K562 (cell line): ENCODE results near the gene DPP8. TPM values are rescaled to one million over a fixed set of nuclear protein-coding genes. Genes with fewer than 3 reads are reported as not detected.
A peak's percentile ranks its signal among the peaks of the same experiment; 100 is the strongest.

Experiments
- ATAC-seq: fragments of 200-7000 bp; cut with Tn5 transposase; 3 replicates; pipeline ENCODE4 v1.9.1; 2020; ENCODE audit warnings: moderate library complexity
- BruUV-seq: library from RNA; stranded (reverse); fragments of 400-500 nt; replicated peaks from 2 replicates; lab custom pipeline; 2021; lab: Mats Ljungman, UMichigan
- CTCF ChIA-PET: fragments of 300-600 bp; formaldehyde crosslinking; extraction: SDS; loops from one replicate; lab custom pipeline; 2021; ENCODE audit warnings: low intra/inter-chr PET ratio; lab: Yijun Ruan, JAX
- POLR2A ChIA-PET: fragments of 300-600, 350-650 bp; sonication (Branson Sonifier 250); formaldehyde crosslinking; extraction: SDS; loops from one replicate; lab custom pipeline; 2021; ENCODE audit warnings: antibody characterized with exemption, inconsistent platforms; lab: Yijun Ruan, JAX
- DNase-seq, 4 experiments: peaks; one replicate each; pipeline versions ENCODE4 v3.0.0 to v3.0.0-alpha.2; 2011 to 2018; ENCODE audit warnings: low spot score in 3 of 4, mixed read lengths in 3 of 4; ENCODE audit errors: extremely low read depth in 1 of 4
- FAIRE-seq: peaks from 2 replicates; lab custom pipeline; 2011; peaks lifted over from hg19 to GRCh38; lab: Jason Lieb, UNC
- H2AFZ ChIP-seq: 2 replicates; pipeline ENCODE4 v1.6.0; 2011; ENCODE audit warnings: low read depth, low read length, control low read depth, inconsistent platforms
- H3K27ac ChIP-seq: fragments of 200-600 bp; 3 replicates; pipeline ENCODE4 v1.8.0; 2011; ENCODE audit warnings: low read depth, mild to moderate bottlenecking, control low read depth, inconsistent platforms, low read length, moderate library complexity, mixed read lengths; ENCODE audit errors: extremely low read depth
- H3K27me3 ChIP-seq, 2 experiments: fragments of 300-600 bp in 1 of 2; 2 replicates in 1 of 2; 3 replicates in 1 of 2; pipeline versions ENCODE4 v1.6.0 to v1.8.0; 2011; ENCODE audit warnings: inconsistent platforms in 2 of 2, low read length in 2 of 2, mild to moderate bottlenecking in 1 of 2, mixed read lengths in 1 of 2, moderate library complexity in 1 of 2; ENCODE audit not compliant: control insufficient read depth in 2 of 2, insufficient read depth in 2 of 2
- H3K36me3 ChIP-seq: fragments of 300-600 bp; 3 replicates; pipeline ENCODE4 v1.8.0; 2011; ENCODE audit warnings: mild to moderate bottlenecking, low read length, inconsistent platforms; ENCODE audit not compliant: control insufficient read depth, insufficient read depth
- H3K4me1 ChIP-seq, 2 experiments: fragments of 200-600 bp in 1 of 2; replicated peaks in 1 of 2; 2 replicates in 1 of 2; 3 replicates in 1 of 2; pipeline versions ENCODE4 v1.5.1 to v1.8.0; 2011; ENCODE audit warnings: inconsistent platforms in 2 of 2, low read length in 2 of 2, mild to moderate bottlenecking in 1 of 2, mixed read lengths in 1 of 2, moderate library complexity in 1 of 2; ENCODE audit not compliant: control insufficient read depth in 2 of 2, insufficient read depth in 2 of 2
- H3K4me2 ChIP-seq: 2 replicates; pipeline ENCODE4 v1.6.1; 2011; ENCODE audit warnings: low read length, control low read depth, inconsistent platforms, mixed read lengths; ENCODE audit not compliant: insufficient read depth
- H3K4me3 ChIP-seq: fragments of 200-600 bp; sonication (generic), shearing (Covaris generic); 2 replicates; pipeline ENCODE4 v1.5.1; 2016; ENCODE audit warnings: control low read depth, inconsistent platforms
- H3K79me2 ChIP-seq: fragments of 200-600 bp; 3 replicates; pipeline ENCODE4 v1.8.0; 2011; ENCODE audit warnings: low read length, inconsistent platforms; ENCODE audit not compliant: control insufficient read depth, insufficient read depth
- H3K9ac ChIP-seq, 2 experiments: 2 replicates each; pipeline versions ENCODE4 v1.6.0 to v1.6.1; 2011; ENCODE audit warnings: low read depth in 2 of 2, low read length in 2 of 2, control low read depth in 1 of 2, inconsistent platforms in 1 of 2, mild to moderate bottlenecking in 1 of 2, mixed read lengths in 1 of 2; ENCODE audit not compliant: insufficient read depth in 1 of 2
- H3K9me1 ChIP-seq: one replicate; pipeline ENCODE4 v1.6.0; 2011; ENCODE audit warnings: inconsistent platforms, mild to moderate bottlenecking, low read length, moderate library complexity; ENCODE audit not compliant: control insufficient read depth, insufficient read depth
- H3K9me3 ChIP-seq: replicated peaks from 2 replicates; pipeline ENCODE4 v1.5.1; 2011; ENCODE audit warnings: low read depth, low read length, inconsistent platforms; ENCODE audit not compliant: control insufficient read depth, insufficient read depth
- H4K20me1 ChIP-seq: replicated peaks from 2 replicates; pipeline ENCODE4 v1.6.1; 2011; ENCODE audit warnings: low read length, inconsistent platforms, mixed read lengths; ENCODE audit not compliant: control insufficient read depth, insufficient read depth
- ATF7 ChIP-seq: fragments of 450-650 bp; IDR thresholded peaks from 2 replicates; pipeline ENCODE4 v1.7.1; 2014; ENCODE audit warnings: mild to moderate bottlenecking, moderate library complexity
- C11orf30 ChIP-seq: fragments of 450-650 bp; IDR thresholded peaks from 2 replicates; pipeline ENCODE4 v1.6.1; 2016; ENCODE audit warnings: low read depth, mild to moderate bottlenecking
- CC2D1A ChIP-seq: fragments of 450-650 bp; IDR thresholded peaks from 2 replicates; pipeline ENCODE4 v1.6.1; 2017; ENCODE audit warnings: mild to moderate bottlenecking
- CTCF ChIP-seq, 3 experiments: IDR thresholded peaks in 2 of 3; conservative IDR thresholded peaks in 1 of 3; 2 replicates each; pipeline ENCODE4 v1.5.1; 2011 to 2012; ENCODE audit warnings: low read length in 3 of 3, mild to moderate bottlenecking in 3 of 3, control low read depth in 2 of 3, improper control_type of control experiment in 1 of 3, inconsistent platforms in 1 of 3, low read depth in 1 of 3, mixed read lengths in 1 of 3, moderate library complexity in 1 of 3; ENCODE audit not compliant: insufficient read depth in 2 of 3
- HNRNPL ChIP-seq: fragments of 200-400 bp; formaldehyde crosslinking; IDR thresholded peaks from 2 replicates; pipeline ENCODE4 v1.6.1; 2017; ENCODE audit warnings: low read depth, mild to moderate bottlenecking, low read length
- KDM2B ChIP-seq: fragments of 250-450 bp; sonication (Bioruptor Pico); IDR thresholded peaks from 2 replicates; pipeline ENCODE4 v1.8.0; 2021; ENCODE audit warnings: mild to moderate bottlenecking, moderate library complexity
- KLF16 ChIP-seq: IDR thresholded peaks from 2 replicates; pipeline ENCODE4 v1.6.1; 2016; ENCODE audit warnings: antibody characterized with exemption
- NFIC ChIP-seq: fragments of 450-650 bp; IDR thresholded peaks from 2 replicates; pipeline ENCODE4 v1.6.1; 2017; ENCODE audit warnings: mild to moderate bottlenecking, inconsistent platforms
- PPARD ChIP-seq: fragments of 250-450 bp; sonication (Bioruptor Pico); IDR thresholded peaks from 2 replicates; pipeline ENCODE4 v1.8.0; 2022; ENCODE audit warnings: inconsistent platforms, mild to moderate bottlenecking, moderate library complexity
- RAD21 ChIP-seq, 2 experiments: fragments of 250-450 bp in 1 of 2; fragments of 450-650 bp in 1 of 2; sonication (Bioruptor Pico) in 1 of 2; formaldehyde crosslinking in 1 of 2; IDR thresholded peaks in 1 of 2; conservative IDR thresholded peaks in 1 of 2; 2 replicates each; pipeline versions ENCODE4 v1.4.0 to v1.8.0; 2020 to 2022; ENCODE audit warnings: mild to moderate bottlenecking in 2 of 2, moderate library complexity in 1 of 2
- SMC3 ChIP-seq: conservative IDR thresholded peaks from 2 replicates; pipeline ENCODE4 v1.6.1; 2011; ENCODE audit warnings: low read depth, low read length, improper control_type of control experiment; ENCODE audit not compliant: insufficient read depth
- ZBTB7A ChIP-seq: IDR thresholded peaks from 2 replicates; pipeline ENCODE4 v1.6.1; 2011; ENCODE audit warnings: low read depth, mild to moderate bottlenecking, low read length, moderate library complexity, borderline replicate concordance; ENCODE audit not compliant: control insufficient read depth
- ZKSCAN1 ChIP-seq: fragments of 150-350 bp; IDR thresholded peaks from 2 replicates; pipeline ENCODE4 v1.6.1; 2016; ENCODE audit warnings: low read depth, low read length
- ZNF830 ChIP-seq: fragments of 250-450 bp; sonication (Bioruptor Pico); IDR thresholded peaks from 2 replicates; pipeline ENCODE4 v1.5.0; 2021; ENCODE audit warnings: mild to moderate bottlenecking
- WGBS: fragments of 100-300 bp; shearing (Covaris generic); methylation state at CpG from one replicate; pipeline ENCODE4 v1.1.6; 2016; ENCODE audit warnings: low coverage, mixed read lengths; ENCODE audit not compliant: insufficient coverage; ENCODE audit errors: missing lambda C conversion rate; 5-methylcytosine and 5-hydroxymethylcytosine counted together
- in situ Hi-C: fragments of 300-500 bp; cut with MboI; formaldehyde crosslinking; loops from 4 replicates; pipeline ENCODE4 v1.15.0; 2018; ENCODE audit warnings: inconsistent platforms, mixed read lengths
- intact Hi-C: fragments of 100-400 bp; cut with micrococcal nuclease; formaldehyde crosslinking; loops from 2 replicates; pipeline ENCODE4 v1.14.2; 2022
- polyA plus RNA-seq, 8 experiments: library from polyadenylated mRNA; depleted of rRNA in 4 of 8; stranded (reverse) in 5 of 8; unstranded in 3 of 8; fragments of >200 nt; fragmentation: Nextera tagmentation in 2 of 8; fragmentation: Illumina TruSeq in 1 of 8; extraction: Ambion mirVana in 2 of 8; extraction: Trizol in 1 of 8; gene quantifications; 2 replicates each; pipeline versions ENCODE4 v1.2.1 to v1.2.3, GENCODE V29; 2011 to 2014; ENCODE audit warnings: inconsistent platforms in 1 of 8, missing spikeins in 1 of 8
- total RNA-seq, 7 experiments: library from RNA; depleted of rRNA in 6 of 7; stranded (reverse); fragments of >200 nt in 6 of 7; fragmentation: Illumina TruSeq in 2 of 7; extraction: Trizol in 2 of 7; gene quantifications; 2 replicates each; pipeline versions ENCODE4 v1.2.1 to v1.2.3, GENCODE V29; 2011 to 2021; ENCODE audit warnings: low replicate concordance in 1 of 7
- TF ChIP-seq, protein P1 (sequence below): fragments of 250-450 bp; sonication (Bioruptor Pico); IDR thresholded peaks from 2 replicates; pipeline ENCODE4 v1.4.0; 2020; ENCODE audit warnings: mild to moderate bottlenecking
- TF ChIP-seq, protein P2 (sequence below): sonication (generic); formaldehyde crosslinking; IDR thresholded peaks from 2 replicates; pipeline ENCODE4 v1.8.1; 2023; ENCODE audit warnings: mild to moderate bottlenecking, missing genetic modification reagents, moderate library complexity

Gene DPP8
- total and polyA plus RNA-seq, 9 of the 15 experiments (the other 6 are each of a cell fraction or from before 2014, with no cell fraction given) = 5.5 to 36.7 (median 20.7) TPM

GRCh38 chr15:65400760-65401610, 116.5 kb downstream of the DPP8 start:
- Histone ChIP-seq H3K9me3 (no peaks in the 10 kb centered on the region), H4K20me1 (no peaks in the 10 kb centered on the region), H3K27ac (no peak overlapping the region), H3K9ac (peak overlapping the region in 1 of 2 experiments; percentile 54; a peak in 1 of 4 replicates), H3K36me3 (no peaks in the 10 kb centered on the region), H2AFZ (no peak overlapping the region), H3K4me2 (peak overlapping the region; percentile 43; the same call in 1 of the 2 replicates), H3K4me1 (peaks cover 4 to 11% of the 10 kb centered on the region in 2 experiments; a peak in 3 of 5 replicates), H3K4me3 (no peak overlapping the region), H3K79me2 (no peaks in the 10 kb centered on the region), H3K9me1 (no peaks in the 10 kb centered on the region), H3K27me3 (peaks cover 19 to 50% of the 10 kb centered on the region in 2 experiments)
- intact Hi-C loops (loop anchor here (5.0 to 10.0 kb wide), 2 partner anchors 84 to 174 kb away; no protein-coding TSS in a partner anchor), in situ Hi-C loops (no loop called here)
- DNase-seq = peak; percentile 78 to 90 (median 86)
- BruUV-seq = no TSS peak
- peak; percentile 96 for ATAC-seq
- FAIRE-seq = peak; percentile 86
- ChIA-PET POLR2A (interaction anchor here (2.2 kb wide), 1 partner anchor 96 kb away, joined by 9 read pairs; the partner anchor contains the start of gene RNU5B-1), CTCF (interaction anchor here (0.6 to 2.6 kb wide), 3 partner anchors 17 to 212 kb away, joined by 3 to 16 read pairs (median 6); no protein-coding TSS in a partner anchor)
- 1% methylated on average over 10 of the region's 11 CpGs for WGBS
- TF ChIP-seq NFIC = peak; percentile 61
- TF ChIP-seq ZKSCAN1 = peak; percentile 58; the same call in 1 of the 2 replicates
- TF ChIP-seq, protein P1, sequence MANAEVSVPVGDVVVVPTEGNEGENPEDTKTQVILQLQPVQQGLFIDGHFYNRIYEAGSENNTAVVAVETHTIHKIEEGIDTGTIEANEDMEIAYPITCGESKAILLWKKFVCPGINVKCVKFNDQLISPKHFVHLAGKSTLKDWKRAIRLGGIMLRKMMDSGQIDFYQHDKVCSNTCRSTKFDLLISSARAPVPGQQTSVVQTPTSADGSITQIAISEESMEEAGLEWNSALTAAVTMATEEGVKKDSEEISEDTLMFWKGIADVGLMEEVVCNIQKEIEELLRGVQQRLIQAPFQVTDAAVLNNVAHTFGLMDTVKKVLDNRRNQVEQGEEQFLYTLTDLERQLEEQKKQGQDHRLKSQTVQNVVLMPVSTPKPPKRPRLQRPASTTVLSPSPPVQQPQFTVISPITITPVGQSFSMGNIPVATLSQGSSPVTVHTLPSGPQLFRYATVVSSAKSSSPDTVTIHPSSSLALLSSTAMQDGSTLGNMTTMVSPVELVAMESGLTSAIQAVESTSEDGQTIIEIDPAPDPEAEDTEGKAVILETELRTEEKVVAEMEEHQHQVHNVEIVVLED (CRISPR knock-in tag) = no peak
- no peak for TF ChIP-seq HNRNPL
- no peak for TF ChIP-seq C11orf30
- peak; percentile 70 for TF ChIP-seq SMC3
- peak; percentile 77 to 85 (median 81) for TF ChIP-seq CTCF (IDR thresholded peaks at IDR 0.05 in 2 of 3, conservative IDR thresholded peaks at IDR 0.05 in 1 of 3; ENCODE audit: insufficient read depth in 2 of 3, low read depth in 1 of 3, low read length in 3 of 3)
- no peak for TF ChIP-seq ATF7
- peak; percentile 53; the same call in 1 of the 2 replicates for TF ChIP-seq ZBTB7A
- peak; percentile 60 to 80 for TF ChIP-seq RAD21 (CRISPR knock-in tag; conservative IDR thresholded peaks at IDR 0.05 in 1 of 2, IDR thresholded peaks at IDR 0.05 in 1 of 2)
- TF ChIP-seq, protein P2, sequence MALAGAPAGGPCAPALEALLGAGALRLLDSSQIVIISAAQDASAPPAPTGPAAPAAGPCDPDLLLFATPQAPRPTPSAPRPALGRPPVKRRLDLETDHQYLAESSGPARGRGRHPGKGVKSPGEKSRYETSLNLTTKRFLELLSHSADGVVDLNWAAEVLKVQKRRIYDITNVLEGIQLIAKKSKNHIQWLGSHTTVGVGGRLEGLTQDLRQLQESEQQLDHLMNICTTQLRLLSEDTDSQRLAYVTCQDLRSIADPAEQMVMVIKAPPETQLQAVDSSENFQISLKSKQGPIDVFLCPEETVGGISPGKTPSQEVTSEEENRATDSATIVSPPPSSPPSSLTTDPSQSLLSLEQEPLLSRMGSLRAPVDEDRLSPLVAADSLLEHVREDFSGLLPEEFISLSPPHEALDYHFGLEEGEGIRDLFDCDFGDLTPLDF (CRISPR knock-in tag) = no peak
- TF ChIP-seq CC2D1A = 0 out of 2 replicates have a peak, but pooled peaks have one; percentile 25
- no peak for TF ChIP-seq ZNF830 (CRISPR knock-in tag)
- no peak for TF ChIP-seq KDM2B
- no peak for TF ChIP-seq PPARD
- peak; percentile 29; the same call in 1 of the 2 replicates for TF ChIP-seq KLF16
